Astrocyte of the spinal cord (primary cell): Measurements from ENCODE around the gene SLC35A4.
A peak's percentile ranks its signal among the peaks of the same experiment; 100 is the strongest.

Source experiments
- DNase-seq: peaks from one replicate; pipeline ENCODE4 v3.0.0; 2011; ENCODE audit warnings: low read depth, low spot score
- H3K4me3 ChIP-seq: 2 replicates; pipeline ENCODE4 v1.5.1; 2011; ENCODE audit warnings: low read depth, mild to moderate bottlenecking, low read length, moderate library complexity
- in situ Hi-C: cut with HindIII; loops from 2 replicates; pipeline ENCODE4 v1.10.0; 2017; ENCODE audit warnings: low sequenced_read_pairs
- TF ChIP-seq, protein P1 (sequence below): IDR thresholded peaks from 2 replicates; pipeline ENCODE4 v1.5.1; 2012; ENCODE audit warnings: low read depth, mild to moderate bottlenecking, low read length, inconsistent platforms

The SLC35A4 gene

DNA sequence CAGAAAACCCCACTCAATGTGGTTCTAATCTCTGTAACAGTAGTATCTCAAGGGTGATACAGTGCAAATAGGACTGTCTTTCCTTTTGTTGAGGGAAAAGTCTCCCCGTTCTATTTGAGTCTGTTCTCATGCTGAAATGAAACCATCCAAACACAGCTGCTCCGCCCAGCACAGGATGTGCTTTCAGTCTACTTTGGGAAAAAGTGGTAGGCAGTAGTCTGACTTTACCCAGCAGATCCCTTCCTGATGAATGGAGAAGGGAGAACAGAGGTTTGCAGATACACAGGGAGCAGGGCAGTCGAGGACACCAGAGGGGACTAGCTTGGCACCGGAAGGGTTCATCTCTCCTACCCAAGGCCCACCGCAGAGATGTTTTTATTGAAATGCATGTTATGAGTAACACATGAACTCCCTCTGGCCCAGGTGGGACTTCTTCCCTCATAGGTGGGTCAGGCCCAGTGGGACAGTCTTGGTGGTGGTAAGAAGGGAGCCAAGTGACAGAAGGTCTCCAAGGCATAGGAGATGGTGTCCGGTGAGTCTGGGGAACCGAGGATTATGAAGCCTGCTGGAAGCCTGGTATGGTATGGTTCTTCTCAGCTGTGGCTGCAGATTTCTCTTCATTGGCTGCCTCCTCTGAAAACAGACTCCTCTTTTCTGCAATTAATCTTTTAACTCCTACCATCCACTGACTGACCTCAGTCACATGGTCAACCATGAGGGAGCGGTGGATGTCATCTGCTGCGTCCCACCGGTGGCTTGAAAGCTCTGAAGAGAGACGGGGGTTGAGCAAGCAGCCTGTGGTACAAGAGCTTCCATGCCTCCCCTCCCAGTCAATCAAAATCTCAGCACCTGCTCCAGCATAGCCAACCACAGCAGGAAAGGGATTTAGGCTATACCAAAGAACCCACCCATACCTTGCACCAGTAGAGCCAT, 14.2 kb upstream of the SLC35A4 start:
- no peak overlapping the region for H3K4me3 ChIP-seq
- in situ Hi-C loops = no loop called here
- no peak for DNase-seq
- TF ChIP-seq, protein P1, sequence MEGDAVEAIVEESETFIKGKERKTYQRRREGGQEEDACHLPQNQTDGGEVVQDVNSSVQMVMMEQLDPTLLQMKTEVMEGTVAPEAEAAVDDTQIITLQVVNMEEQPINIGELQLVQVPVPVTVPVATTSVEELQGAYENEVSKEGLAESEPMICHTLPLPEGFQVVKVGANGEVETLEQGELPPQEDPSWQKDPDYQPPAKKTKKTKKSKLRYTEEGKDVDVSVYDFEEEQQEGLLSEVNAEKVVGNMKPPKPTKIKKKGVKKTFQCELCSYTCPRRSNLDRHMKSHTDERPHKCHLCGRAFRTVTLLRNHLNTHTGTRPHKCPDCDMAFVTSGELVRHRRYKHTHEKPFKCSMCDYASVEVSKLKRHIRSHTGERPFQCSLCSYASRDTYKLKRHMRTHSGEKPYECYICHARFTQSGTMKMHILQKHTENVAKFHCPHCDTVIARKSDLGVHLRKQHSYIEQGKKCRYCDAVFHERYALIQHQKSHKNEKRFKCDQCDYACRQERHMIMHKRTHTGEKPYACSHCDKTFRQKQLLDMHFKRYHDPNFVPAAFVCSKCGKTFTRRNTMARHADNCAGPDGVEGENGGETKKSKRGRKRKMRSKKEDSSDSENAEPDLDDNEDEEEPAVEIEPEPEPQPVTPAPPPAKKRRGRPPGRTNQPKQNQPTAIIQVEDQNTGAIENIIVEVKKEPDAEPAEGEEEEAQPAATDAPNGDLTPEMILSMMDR = no peak

DNA sequence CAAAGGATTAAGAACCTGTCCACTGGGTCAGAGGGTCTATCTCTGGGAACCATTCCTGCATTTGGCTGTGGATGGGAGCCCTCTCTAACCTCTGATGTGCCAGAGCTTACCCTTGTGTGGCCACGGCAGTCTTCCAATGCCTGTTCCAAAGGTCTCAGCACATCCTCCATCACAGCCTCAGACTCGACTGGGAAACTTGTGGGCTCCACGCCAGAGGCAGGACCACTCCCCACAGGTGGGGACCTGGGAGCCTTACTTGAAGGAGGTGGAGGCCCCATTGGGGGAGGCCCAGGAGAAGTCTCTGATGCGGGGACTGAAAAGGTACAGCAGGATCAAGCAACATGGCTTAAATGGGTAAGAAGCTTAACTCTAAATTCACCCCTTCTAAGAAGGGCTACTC, 12.8 kb upstream of the SLC35A4 start:
- no peak overlapping the region for H3K4me3 ChIP-seq
- in situ Hi-C loops = no loop called here
- DNase-seq = no peak
- TF ChIP-seq, protein P1 = no peak

DNA sequence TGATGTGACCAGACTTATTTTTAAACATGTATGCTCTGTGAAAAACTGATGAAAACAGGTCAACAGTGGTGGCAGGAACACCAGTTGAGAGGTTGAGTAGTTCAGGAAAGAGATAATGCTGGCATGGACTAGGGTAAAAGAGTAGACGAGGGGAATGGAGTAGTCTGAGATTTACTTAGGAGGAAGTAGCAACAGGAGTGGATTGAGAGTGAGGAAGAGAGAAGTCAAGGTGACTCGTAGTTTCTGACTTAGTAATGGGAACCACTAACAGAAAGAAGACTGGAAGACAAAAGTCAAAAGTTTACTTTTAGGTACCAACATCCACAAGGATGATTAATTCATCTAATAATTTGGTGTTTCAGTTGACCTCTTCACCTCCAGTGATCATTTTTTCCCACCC, 11.0 kb upstream of the SLC35A4 start:
- no peak for DNase-seq

DNA sequence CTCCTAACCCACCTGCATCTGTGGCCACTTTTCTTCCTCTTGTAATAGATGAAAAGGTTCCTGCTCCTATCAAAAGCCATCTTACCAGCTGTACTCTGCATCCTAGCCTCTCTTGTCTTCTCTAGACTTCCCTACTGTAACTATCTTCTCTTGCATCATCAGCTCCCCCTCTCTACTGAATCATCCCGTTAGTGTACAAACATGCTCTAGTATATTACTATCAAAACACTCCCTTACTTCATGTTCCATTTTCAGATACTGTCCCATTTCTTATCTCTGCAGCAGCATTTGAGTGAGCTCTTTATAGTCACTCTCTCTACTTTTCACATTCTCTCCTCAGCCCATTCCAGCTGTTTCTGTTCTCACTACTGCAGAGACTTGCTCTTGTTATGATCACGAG, 10.2 kb upstream of the SLC35A4 start:
- in situ Hi-C loops = no loop called here
- TF ChIP-seq, protein P1 = no peak
- H3K4me3 ChIP-seq = no peak overlapping the region
- DNase-seq = no peak

More for the DNA sequence above, 11.0 kb upstream of the SLC35A4 start:
- in situ Hi-C loops = no loop called here
- TF ChIP-seq, protein P1 = no peak
- no peak overlapping the region for H3K4me3 ChIP-seq

DNA sequence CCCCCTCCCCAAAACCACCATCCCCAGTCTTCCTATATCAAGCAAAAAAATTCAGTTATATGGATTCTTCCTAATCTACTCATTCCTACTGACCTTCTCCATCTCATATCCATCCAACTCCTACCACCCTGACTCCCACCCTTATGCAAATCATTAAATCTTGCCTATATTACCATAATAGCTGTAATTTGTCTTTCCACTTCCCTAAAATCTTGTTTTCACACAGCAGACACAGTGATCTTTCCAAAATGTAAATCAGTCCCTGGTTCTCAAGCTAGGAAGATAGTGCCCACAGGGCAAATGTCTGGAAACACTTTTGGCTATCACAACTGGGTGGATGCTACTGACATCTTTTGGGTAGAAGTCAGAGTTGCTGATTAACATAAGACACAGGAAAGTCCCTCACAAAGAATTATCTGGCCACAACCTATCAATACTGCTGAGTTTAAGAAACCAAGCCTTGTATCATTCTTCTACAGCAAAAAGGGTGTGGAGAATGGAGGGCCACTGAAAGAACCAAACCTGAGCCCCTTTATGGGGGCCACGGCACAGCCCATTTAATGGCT, 8.8 kb upstream of the SLC35A4 start:
- DNase-seq = no peak
- TF ChIP-seq, protein P1 = no peak
- peak overlapping the region; percentile 90 for H3K4me3 ChIP-seq
- in situ Hi-C loops = no loop called here

DNA sequence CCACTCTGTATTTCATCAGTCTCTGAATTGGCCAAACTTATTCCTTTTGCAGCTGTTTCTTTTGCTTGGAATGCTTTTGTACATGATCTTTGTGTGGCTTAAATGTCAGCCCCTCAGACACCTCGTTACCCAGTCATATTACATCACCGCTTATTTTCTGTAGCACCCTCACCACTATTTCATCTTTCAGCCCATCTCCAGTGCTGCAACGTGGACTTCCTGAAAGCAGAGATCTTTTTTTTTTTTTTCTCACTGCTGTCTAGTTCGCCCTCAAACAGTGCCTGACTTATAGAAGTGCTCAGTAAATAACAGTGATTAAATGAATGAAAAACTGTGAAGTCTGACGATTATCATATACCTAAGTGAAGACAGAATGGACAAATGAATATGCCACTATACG, 8.2 kb upstream of the SLC35A4 start:
- TF ChIP-seq, protein P1 = no peak
- DNase-seq = no peak
- H3K4me3 ChIP-seq = peak overlapping the region; percentile 90
- in situ Hi-C loops = no loop called here
